Fibroblast of lung (primary cell): ENCODE measurements around the gene TMEM131L. TPM values are rescaled to one million over a fixed set of nuclear protein-coding genes. Genes with fewer than 3 reads are reported as not detected.

ENCODE experiments used
- DNase-seq, 2 donors: peaks; one replicate each; pipeline versions ENCODE4 v3.0.0 to v3.0.0-alpha.2; 2010; ENCODE audit warnings: low read depth in 2 of 2
- H2AFZ ChIP-seq: 2 replicates; pipeline ENCODE4 v1.5.1; 2012; ENCODE audit warnings: low read length, control low read depth, inconsistent platforms
- H3K27ac ChIP-seq: 2 replicates; pipeline ENCODE4 v1.5.1; 2011; ENCODE audit warnings: low read length, control low read depth; ENCODE audit not compliant: insufficient read depth
- H3K27me3 ChIP-seq: 2 replicates; pipeline ENCODE4 v1.5.1; 2011; ENCODE audit warnings: mild to moderate bottlenecking, low read length; ENCODE audit not compliant: control insufficient read depth, insufficient read depth
- H3K36me3 ChIP-seq: 2 replicates; pipeline ENCODE4 v1.5.1; 2011; ENCODE audit warnings: low read length; ENCODE audit not compliant: control insufficient read depth, insufficient read depth
- H3K4me1 ChIP-seq: 2 replicates; pipeline ENCODE4 v1.5.1; 2011; ENCODE audit warnings: low read length; ENCODE audit not compliant: control insufficient read depth, insufficient read depth; ENCODE audit errors: extremely low read depth
- H3K4me2 ChIP-seq: 2 replicates; pipeline ENCODE4 v1.5.1; 2011; ENCODE audit warnings: low read length, control low read depth; ENCODE audit not compliant: insufficient read depth; ENCODE audit errors: extremely low read depth
- H3K4me3 ChIP-seq, 4 experiments: fragments of 200-600 bp in 1 of 4; sonication (generic) in 1 of 4; replicated peaks in 1 of 4; 2 replicates each; pipeline ENCODE4 v1.5.1; 2011 to 2016; ENCODE audit warnings: low read length in 4 of 4, low read depth in 3 of 4, mild to moderate bottlenecking in 3 of 4, control low read depth in 2 of 4, inconsistent platforms in 1 of 4, mixed read lengths in 1 of 4; ENCODE audit not compliant: insufficient read depth in 1 of 4; ENCODE audit errors: control extremely low read depth in 1 of 4
- H3K79me2 ChIP-seq: 2 replicates; pipeline ENCODE4 v1.5.1; 2012; ENCODE audit warnings: mild to moderate bottlenecking, low read length, inconsistent platforms; ENCODE audit not compliant: control insufficient read depth, insufficient read depth
- H3K9ac ChIP-seq: 2 replicates; pipeline ENCODE4 v1.5.1; 2011; ENCODE audit warnings: mild to moderate bottlenecking, low read length, control low read depth; ENCODE audit not compliant: insufficient read depth
- H3K9me3 ChIP-seq: 2 replicates; pipeline ENCODE4 v1.5.1; 2012; ENCODE audit warnings: low read depth, low read length; ENCODE audit not compliant: control insufficient read depth, insufficient read depth
- H4K20me1 ChIP-seq: 2 replicates; pipeline ENCODE4 v1.5.1; 2011; ENCODE audit warnings: low read length; ENCODE audit not compliant: control insufficient read depth, insufficient read depth; ENCODE audit errors: extremely low read depth
- CTCF ChIP-seq, 2 donors: IDR thresholded peaks in 1 of 2; conservative IDR thresholded peaks in 1 of 2; 1 replicate in 1 of 2; 2 replicates in 1 of 2; pipeline ENCODE4 v1.5.1; 2011 to 2012; ENCODE audit warnings: low read length in 2 of 2, control low read depth in 1 of 2, inconsistent platforms in 1 of 2, low read depth in 1 of 2, mild to moderate bottlenecking in 1 of 2
- EZH2 ChIP-seq: IDR thresholded peaks from 2 replicates; pipeline ENCODE4 v1.5.1; 2012; ENCODE audit warnings: low read length, control low read depth, mild to moderate bottlenecking; ENCODE audit errors: missing control alignments
- polyA plus RNA-seq, 2 donors: library from polyadenylated mRNA; depleted of rRNA in 1 of 2; stranded (reverse) in 1 of 2; unstranded in 1 of 2; fragments of >200 nt; gene quantifications; 2 replicates each; pipeline ENCODE4 v1.2.1, GENCODE V29; 2011 to 2012; ENCODE audit warnings: missing spikeins in 1 of 2
- total RNA-seq: library from RNA; depleted of rRNA; stranded (reverse); fragments of >200 nt; gene quantifications from 2 replicates; pipeline ENCODE4 v1.2.1, GENCODE V29; 2014

TMEM131L gene
- total and polyA plus RNA-seq, 2 donors (not counting 1 experiment from before 2014, with no cell fraction given): 7.7 to 15.0 TPM

- no peak overlapping the region for H3K9ac ChIP-seq
- H2AFZ ChIP-seq: no peak overlapping the region
- H3K79me2 ChIP-seq: no peaks in the 10 kb centered on the region
- no peak overlapping the region for H3K4me2 ChIP-seq
- TF ChIP-seq CTCF (conservative IDR thresholded peaks at IDR 0.05 in 1 of 2, IDR thresholded peaks at IDR 0.05 in 1 of 2; ENCODE audit: low read depth in 1 of 2, low read length in 2 of 2) (no peak), EZH2 (no peak)
- H3K27ac ChIP-seq: no peak overlapping the region
- no peak overlapping the region for H3K4me3 ChIP-seq
- no peaks in the 10 kb centered on the region for H3K4me1 ChIP-seq
- H3K9me3 ChIP-seq: no peaks in the 10 kb centered on the region
- H4K20me1 ChIP-seq: no peaks in the 10 kb centered on the region
- peak in 1 of 2 donors; percentile 6 for DNase-seq
- no peaks in the 10 kb centered on the region for H3K27me3 ChIP-seq
- H3K36me3 ChIP-seq: peaks cover 1% of the 10 kb centered on the region
These were observed 10.8 kb downstream of the TMEM131L start for GRCh38 chr4:153476829-153477574.

- Histone ChIP-seq H3K36me3 (peaks cover 1% of the 10 kb centered on the region), H3K79me2 (no peaks in the 10 kb centered on the region), H3K4me3 (no peak overlapping the region), H3K4me1 (no peaks in the 10 kb centered on the region), H3K27me3 (no peaks in the 10 kb centered on the region), H4K20me1 (no peaks in the 10 kb centered on the region), H3K9ac (no peak overlapping the region), H3K27ac (no peak overlapping the region), H2AFZ (no peak overlapping the region), H3K9me3 (no peaks in the 10 kb centered on the region), H3K4me2 (no peak overlapping the region)
- TF ChIP-seq EZH2 (no peak), CTCF (conservative IDR thresholded peaks at IDR 0.05 in 1 of 2, IDR thresholded peaks at IDR 0.05 in 1 of 2; ENCODE audit: low read depth in 1 of 2, low read length in 2 of 2) (no peak)
- peak in 1 of 2 donors; percentile 39 for DNase-seq
These were observed 12.9 kb downstream of the TMEM131L start for GRCh38 chr4:153479101-153479500.

- no peaks in the 10 kb centered on the region for H3K79me2 ChIP-seq
- no peak overlapping the region for H2AFZ ChIP-seq
- H3K4me1 ChIP-seq: no peaks in the 10 kb centered on the region
- TF ChIP-seq EZH2 (no peak), CTCF (conservative IDR thresholded peaks at IDR 0.05 in 1 of 2, IDR thresholded peaks at IDR 0.05 in 1 of 2; ENCODE audit: low read depth in 1 of 2, low read length in 2 of 2) (no peak)
- no peak overlapping the region for H3K9ac ChIP-seq
- no peak overlapping the region for H3K4me3 ChIP-seq
- no peaks in the 10 kb centered on the region for H4K20me1 ChIP-seq
- no peak overlapping the region for H3K4me2 ChIP-seq
- no peaks in the 10 kb centered on the region for H3K9me3 ChIP-seq
- no peak for DNase-seq
- H3K27ac ChIP-seq: no peak overlapping the region
- peaks cover 1% of the 10 kb centered on the region for H3K36me3 ChIP-seq
- H3K27me3 ChIP-seq: no peaks in the 10 kb centered on the region
These were observed 14.5 kb downstream of the TMEM131L start for GRCh38 chr4:153480704-153481103.
